IPS-NIHi7 (cell line): ENCODE measurements around the gene DZANK1.
"Not testable (repeated sequence)": the region's sequence is repeated elsewhere in the genome, so short reads cannot be mapped to it uniquely, and the experiment has no call there.

ENCODE experiments used
- DNase-seq: peaks from one replicate; pipeline ENCODE4 v3.0.0; 2012; ENCODE audit warnings: mixed read lengths; ENCODE audit errors: extremely low spot score

DZANK1 gene

DNA sequence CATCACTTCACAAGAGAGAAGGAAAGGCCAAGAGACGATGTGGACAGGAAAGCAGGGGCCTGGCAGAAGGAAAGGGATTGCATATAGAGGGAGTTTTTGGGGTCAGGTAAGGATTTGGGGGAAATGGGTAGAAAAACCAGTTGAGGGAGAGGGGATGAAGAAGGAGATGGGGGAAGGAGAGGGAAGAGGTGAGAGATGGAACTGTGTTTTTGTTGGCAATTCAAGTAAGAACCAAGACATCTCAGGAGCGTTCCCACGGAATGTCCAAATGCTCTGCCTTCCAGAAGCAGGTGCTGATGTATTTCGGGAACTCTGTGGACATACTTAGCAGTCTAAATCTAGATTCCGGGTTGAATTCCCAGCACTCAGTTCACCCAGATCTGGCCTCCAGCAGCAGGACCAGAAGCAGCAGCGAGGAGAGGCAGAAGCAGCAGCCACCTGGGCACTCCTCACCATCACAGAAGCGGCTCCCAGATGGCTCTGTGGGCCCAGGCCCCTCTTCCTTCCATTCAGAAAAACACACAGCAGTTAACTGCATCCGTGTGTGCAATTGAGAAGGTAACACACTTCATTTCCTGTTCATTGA, 88.8 kb downstream of the DZANK1 start:
- DNase-seq, result no peak

GRCh38 chr20:18375551-18375950, 91.3 kb downstream of the DZANK1 start:
- DNase-seq, result not testable (repeated sequence)

GRCh38 chr20:18372296-18372695, 94.5 kb downstream of the DZANK1 start:
- DNase-seq, result no peak

- DNase-seq, result no peak
Measured at GRCh38 chr20:18364768-18365167, 102.1 kb downstream of the DZANK1 start.

GRCh38 chr20:18363708-18364107, 103.1 kb downstream of the DZANK1 start:
- no peak for DNase-seq

GRCh38 chr20:18362916-18363315, 103.9 kb downstream of the DZANK1 start:
- no peak for DNase-seq

- DNase-seq, result no peak
Measured at GRCh38 chr20:18361678-18362077, 105.2 kb downstream of the DZANK1 start.

GRCh38 chr20:18360635-18361034, 106.2 kb downstream of the DZANK1 start:
- peak; percentile 39 for DNase-seq

GRCh38 chr20:18359854-18360253, 107.0 kb downstream of the DZANK1 start:
- no peak for DNase-seq

- DNase-seq, result not testable (repeated sequence)
Measured at GRCh38 chr20:18349749-18350148, 117.1 kb downstream of the DZANK1 start.
